ENCODE measurements around the gene TFAP2C. TPM values are rescaled to one million over a fixed set of nuclear protein-coding genes. Genes with fewer than 3 reads are reported as not detected.

TFAP2C gene
- total RNA-seq, 3 donors from 2014 or later = 1.8 to 66.9 (median 24.9) TPM

DNA sequence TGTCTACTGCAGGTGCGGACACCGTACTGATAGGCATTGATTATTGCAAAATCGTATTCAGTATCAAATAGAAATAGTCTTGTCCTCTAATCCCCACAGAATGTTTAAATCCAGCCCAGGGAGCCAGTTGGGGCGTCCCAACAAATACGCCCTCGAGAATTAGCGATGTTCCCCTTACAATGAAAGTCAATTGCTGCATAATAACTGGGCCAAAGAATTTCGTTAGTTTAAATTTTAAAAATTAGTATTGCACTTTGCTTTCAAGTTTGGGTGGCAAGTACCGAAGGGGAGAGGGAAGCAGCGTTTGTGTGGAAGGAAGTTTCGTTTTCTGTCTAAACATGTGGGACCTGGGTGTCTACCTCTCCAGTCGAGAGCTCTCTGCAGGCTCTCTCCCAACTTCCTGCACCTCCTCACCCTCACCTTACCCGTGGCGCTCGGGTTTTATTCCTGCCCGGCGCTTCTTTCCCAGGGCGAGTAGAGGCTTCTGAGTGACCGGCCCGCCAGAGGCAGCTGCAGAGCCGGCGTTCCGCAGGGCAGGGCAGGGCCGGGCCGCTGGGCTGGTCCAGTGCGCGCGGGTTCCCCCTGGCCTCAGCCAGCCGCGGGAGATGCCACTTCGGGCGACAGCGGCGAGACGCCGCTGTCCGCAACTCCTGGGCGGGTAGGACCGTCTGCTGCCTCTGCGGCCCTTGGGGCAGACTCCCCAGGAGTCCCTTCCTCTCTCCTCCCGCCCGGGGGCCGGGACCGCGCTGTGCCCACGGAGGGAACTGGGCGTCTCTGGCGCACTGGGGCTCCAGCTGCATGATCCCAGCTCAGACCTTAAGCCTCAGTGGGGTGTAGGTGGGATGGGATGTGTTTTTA is 862 bp upstream of the TFAP2C start:
- no peak for DNase-seq (ENCODE audit: low spot score in 2 of 2)
- TF ChIP-seq, protein P1, sequence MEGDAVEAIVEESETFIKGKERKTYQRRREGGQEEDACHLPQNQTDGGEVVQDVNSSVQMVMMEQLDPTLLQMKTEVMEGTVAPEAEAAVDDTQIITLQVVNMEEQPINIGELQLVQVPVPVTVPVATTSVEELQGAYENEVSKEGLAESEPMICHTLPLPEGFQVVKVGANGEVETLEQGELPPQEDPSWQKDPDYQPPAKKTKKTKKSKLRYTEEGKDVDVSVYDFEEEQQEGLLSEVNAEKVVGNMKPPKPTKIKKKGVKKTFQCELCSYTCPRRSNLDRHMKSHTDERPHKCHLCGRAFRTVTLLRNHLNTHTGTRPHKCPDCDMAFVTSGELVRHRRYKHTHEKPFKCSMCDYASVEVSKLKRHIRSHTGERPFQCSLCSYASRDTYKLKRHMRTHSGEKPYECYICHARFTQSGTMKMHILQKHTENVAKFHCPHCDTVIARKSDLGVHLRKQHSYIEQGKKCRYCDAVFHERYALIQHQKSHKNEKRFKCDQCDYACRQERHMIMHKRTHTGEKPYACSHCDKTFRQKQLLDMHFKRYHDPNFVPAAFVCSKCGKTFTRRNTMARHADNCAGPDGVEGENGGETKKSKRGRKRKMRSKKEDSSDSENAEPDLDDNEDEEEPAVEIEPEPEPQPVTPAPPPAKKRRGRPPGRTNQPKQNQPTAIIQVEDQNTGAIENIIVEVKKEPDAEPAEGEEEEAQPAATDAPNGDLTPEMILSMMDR (IDR thresholded peaks at IDR 0.05) = no peak
- TF ChIP-seq POLR2AphosphoS5 (IDR thresholded peaks at IDR 0.05) (no peak), POLR2A (IDR thresholded peaks at IDR 0.05) (no peak)
- Histone ChIP-seq H3K36me3 (no peaks in the 10 kb centered on the region), H3K4me1 (no peaks in the 10 kb centered on the region), H3K9me3 (no peaks in the 10 kb centered on the region), H3K27ac (peak overlapping the region; percentile 93 to 98), H3K27me3 (peaks cover 6 to 63% of the 10 kb centered on the region in 2 donors), H3K4me3 (peak overlapping the region; percentile 49 to 81 (median 75))
- intact Hi-C loops (cut with DNase I; ENCODE audit: low total_unique reads) = no loop called here

DNA sequence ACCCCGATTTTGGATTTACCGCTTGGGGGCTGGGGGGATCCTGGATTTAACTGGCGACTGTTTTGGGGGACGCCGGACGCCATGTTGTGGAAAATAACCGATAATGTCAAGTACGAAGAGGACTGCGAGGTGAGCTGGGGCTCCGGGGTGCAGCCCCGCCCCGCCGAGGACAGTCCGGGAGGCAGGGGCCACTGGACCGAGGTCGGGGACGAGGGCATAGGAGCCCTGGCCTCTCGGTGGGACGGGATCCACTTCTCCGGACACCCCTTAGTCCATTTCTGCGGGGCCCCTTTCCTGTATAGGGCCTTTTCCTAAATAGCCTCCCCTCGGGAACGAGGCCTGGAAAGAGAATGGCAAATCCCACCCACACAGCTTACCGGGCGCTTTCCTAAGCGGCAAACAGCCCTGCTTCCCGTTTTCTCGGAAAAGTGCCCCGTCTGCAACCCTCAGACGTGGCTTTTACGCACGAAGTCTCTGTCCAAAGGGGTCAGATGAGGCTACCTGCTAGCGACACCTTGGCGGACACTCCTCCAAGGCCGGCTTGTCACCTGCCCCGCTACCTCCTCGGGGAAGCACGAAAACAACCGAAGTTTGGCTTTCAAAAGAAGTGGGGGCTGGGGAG is 469 bp downstream of the TFAP2C start:
- Histone ChIP-seq H3K4me1 (no peaks in the 10 kb centered on the region), H3K9me3 (no peaks in the 10 kb centered on the region), H3K36me3 (no peaks in the 10 kb centered on the region), H3K4me3 (peak overlapping the region; percentile 49 to 81 (median 75)), H3K27ac (peak overlapping the region; percentile 93 to 98), H3K27me3 (peaks cover 6 to 63% of the 10 kb centered on the region in 2 donors)
- TF ChIP-seq POLR2A (IDR thresholded peaks at IDR 0.05) = peak; percentile 11
- no peak for TF ChIP-seq POLR2AphosphoS5 (IDR thresholded peaks at IDR 0.05)
- TF ChIP-seq, protein P1 (IDR thresholded peaks at IDR 0.05) = no peak
- DNase-seq (ENCODE audit: low spot score in 2 of 2) = no peak
- intact Hi-C loops (cut with DNase I; ENCODE audit: low total_unique reads) = no loop called here

DNA sequence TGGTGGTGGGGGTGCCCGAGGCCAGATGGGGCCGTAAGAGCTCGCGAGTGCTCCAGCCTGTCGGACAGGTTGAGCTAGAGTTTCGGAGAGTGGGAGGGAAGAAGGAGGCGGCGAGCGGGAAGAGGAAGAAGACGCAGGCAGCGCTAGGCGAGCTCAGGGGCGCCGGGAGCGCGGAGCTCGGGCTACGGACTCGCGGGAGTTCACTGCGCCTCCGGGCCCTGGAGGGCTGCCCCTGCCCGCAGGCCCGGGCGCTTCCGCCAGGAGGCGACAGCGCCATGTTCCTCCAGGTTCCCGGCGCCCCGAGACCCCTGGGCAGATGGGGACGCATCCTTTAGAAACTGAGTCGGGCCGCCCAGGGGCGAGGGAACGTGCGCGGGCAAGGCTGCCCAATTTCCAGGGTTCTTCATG is 984 bp downstream of the TFAP2C start:
- intact Hi-C loops (cut with DNase I; ENCODE audit: low total_unique reads) = no loop called here
- Histone ChIP-seq H3K27me3 (peaks cover 6 to 62% of the 10 kb centered on the region in 2 donors), H3K9me3 (no peaks in the 10 kb centered on the region), H3K27ac (peak overlapping the region; percentile 93 to 98), H3K4me1 (no peaks in the 10 kb centered on the region), H3K36me3 (no peaks in the 10 kb centered on the region), H3K4me3 (peak overlapping the region; percentile 49 to 81 (median 75))
- peak; percentile 89 to 90 for DNase-seq (ENCODE audit: low spot score in 2 of 2)
- TF ChIP-seq POLR2AphosphoS5 (IDR thresholded peaks at IDR 0.05) (peak; percentile 27 to 86 (median 69)), POLR2A (IDR thresholded peaks at IDR 0.05) (peak; percentile 3)
- TF ChIP-seq, protein P1 (IDR thresholded peaks at IDR 0.05) = peak; percentile 13 to 55 (median 21)

DNA sequence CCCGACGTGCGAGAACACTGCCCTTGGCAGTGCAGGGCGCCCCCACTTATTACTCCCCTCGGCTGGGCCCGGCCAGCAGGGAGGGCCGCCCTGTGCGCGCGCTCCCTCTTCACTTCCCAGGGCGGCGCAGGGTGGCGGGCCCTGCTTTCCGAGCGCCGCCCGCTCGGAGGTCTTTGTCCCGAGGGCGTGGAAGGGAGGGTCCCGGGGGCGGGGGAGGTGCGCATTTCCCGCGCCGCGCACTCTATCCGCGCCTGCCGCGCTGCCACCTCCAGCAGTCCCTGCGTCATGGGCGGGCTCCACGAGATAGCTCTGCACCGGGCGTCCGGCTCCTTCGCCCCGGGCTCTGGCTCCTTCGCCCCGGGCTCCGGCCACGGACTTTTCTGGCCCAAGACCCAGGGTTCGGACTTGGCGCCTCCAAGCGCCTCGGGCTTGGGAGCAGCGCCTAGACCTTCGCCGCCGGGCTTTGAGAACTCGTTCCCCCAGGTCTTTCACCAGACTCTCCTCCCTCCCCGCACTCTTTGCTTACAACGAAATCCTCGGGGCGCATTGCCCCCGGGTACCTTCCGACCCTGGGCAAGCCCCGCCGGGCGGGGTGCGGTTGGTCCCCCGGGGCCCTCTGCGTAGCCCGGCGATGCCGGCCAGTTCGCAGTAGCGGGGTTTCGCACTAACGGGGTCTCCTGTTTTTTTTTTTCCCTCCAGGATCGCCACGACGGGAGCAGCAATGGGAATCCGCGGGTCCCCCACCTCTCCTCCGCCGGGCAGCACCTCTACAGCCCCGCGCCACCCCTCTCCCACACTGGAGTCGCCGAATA is 1.6 kb downstream of the TFAP2C start:
- H3K27ac ChIP-seq = peak overlapping the region; percentile 93 to 98
- DNase-seq (ENCODE audit: low spot score in 2 of 2) = no peak
- H3K4me3 ChIP-seq = peak overlapping the region; percentile 49 to 81 (median 75)
- no peaks in the 10 kb centered on the region for H3K4me1 ChIP-seq
- TF ChIP-seq, protein P1 (IDR thresholded peaks at IDR 0.05) = no peak
- TF ChIP-seq POLR2AphosphoS5 (IDR thresholded peaks at IDR 0.05) (no peak), POLR2A (IDR thresholded peaks at IDR 0.05) (no peak)
- H3K9me3 ChIP-seq = no peaks in the 10 kb centered on the region
- H3K36me3 ChIP-seq = peaks cover under 1% of the 10 kb centered on the region
- peaks cover 6 to 55% of the 10 kb centered on the region in 2 donors for H3K27me3 ChIP-seq
- intact Hi-C loops (cut with DNase I; ENCODE audit: low total_unique reads) = no loop called here

All from breast epithelium (tissue), 4 donors.